Measurements from ENCODE around the gene B9D1.
"Not testable (repeated sequence)": the region's sequence is repeated elsewhere in the genome, so short reads cannot be mapped to it uniquely, and the experiment has no call there.

The B9D1 gene

DNA sequence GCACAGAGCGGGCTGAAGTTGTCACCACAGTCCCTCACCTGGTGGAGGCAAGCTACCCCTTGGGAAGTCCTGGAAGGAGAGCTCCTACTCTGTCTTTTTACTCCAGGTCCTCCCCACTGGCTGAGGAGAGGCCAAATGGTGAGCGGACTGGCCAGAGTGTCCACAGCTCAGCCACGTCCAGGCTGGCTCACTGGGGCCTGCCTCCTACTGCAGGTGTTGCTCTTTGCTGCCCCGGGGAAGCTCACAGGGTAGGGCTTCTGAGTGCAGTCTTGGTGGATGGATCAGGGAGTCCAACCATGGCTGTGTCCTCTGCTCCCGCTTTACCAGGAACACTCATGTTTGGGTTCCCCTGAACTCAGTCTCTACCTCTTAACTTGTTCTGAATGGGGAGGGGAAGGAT is 2.7 kb downstream of the B9D1 start:
- DNase-seq (ENCODE audit: low read depth in 2 of 2) = no peak
- TF ChIP-seq, protein P1, sequence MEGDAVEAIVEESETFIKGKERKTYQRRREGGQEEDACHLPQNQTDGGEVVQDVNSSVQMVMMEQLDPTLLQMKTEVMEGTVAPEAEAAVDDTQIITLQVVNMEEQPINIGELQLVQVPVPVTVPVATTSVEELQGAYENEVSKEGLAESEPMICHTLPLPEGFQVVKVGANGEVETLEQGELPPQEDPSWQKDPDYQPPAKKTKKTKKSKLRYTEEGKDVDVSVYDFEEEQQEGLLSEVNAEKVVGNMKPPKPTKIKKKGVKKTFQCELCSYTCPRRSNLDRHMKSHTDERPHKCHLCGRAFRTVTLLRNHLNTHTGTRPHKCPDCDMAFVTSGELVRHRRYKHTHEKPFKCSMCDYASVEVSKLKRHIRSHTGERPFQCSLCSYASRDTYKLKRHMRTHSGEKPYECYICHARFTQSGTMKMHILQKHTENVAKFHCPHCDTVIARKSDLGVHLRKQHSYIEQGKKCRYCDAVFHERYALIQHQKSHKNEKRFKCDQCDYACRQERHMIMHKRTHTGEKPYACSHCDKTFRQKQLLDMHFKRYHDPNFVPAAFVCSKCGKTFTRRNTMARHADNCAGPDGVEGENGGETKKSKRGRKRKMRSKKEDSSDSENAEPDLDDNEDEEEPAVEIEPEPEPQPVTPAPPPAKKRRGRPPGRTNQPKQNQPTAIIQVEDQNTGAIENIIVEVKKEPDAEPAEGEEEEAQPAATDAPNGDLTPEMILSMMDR (IDR thresholded peaks at IDR 0.05; ENCODE audit: low read depth, low read length) = no peak
- H3K4me3 ChIP-seq (replicated peaks in 1 of 2; ENCODE audit: low read depth in 2 of 2, low read length in 2 of 2) = no peak overlapping the region

DNA sequence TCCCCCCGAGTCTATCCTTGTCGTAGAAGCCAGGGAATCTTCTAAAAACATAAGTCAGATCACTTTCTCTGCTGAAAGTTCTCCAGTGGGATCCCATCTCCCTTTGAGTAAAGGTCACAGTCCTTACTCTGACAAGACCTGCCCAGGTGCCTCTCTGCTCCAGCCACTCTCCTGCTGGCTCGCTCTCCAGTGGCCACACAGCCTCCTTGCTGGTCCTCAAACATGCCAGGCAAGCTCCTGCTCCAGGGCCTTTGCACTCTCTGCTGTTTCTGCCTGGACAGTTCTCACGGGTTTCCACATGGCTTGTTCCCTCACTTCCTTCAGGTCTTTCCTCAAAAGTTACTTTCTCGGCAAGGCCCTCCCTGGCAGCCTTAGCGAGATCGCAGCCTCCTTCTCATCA is 3.4 kb downstream of the B9D1 start:
- no peak for DNase-seq (ENCODE audit: low read depth in 2 of 2)
- TF ChIP-seq, protein P1 (IDR thresholded peaks at IDR 0.05; ENCODE audit: low read depth, low read length) = no peak

DNA sequence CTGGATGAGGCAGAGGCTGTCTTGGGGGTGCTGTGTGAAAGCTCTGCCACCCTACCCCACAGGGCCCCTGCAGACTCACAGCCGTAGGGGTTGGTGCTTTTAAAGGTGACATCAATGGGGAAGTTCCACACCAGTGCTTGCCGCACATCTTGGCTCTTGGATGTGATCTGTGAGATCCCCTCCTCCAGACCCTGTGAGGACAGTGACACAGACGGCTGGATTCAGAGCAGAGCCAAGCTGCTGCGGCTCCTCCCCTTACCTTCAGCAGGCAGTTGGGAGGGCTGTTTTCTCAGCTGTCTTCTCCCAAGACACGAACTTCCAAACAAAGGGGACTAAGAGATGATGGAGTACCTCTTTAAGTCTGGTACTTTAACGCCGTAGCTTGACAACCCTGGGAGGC is 4.8 kb downstream of the B9D1 start:
- TF ChIP-seq, protein P1 (IDR thresholded peaks at IDR 0.05; ENCODE audit: low read depth, low read length) = no peak

More for the DNA sequence above, 3.4 kb downstream of the B9D1 start:
- no peak overlapping the region for H3K4me3 ChIP-seq (replicated peaks in 1 of 2; ENCODE audit: low read depth in 2 of 2, low read length in 2 of 2)

DNA sequence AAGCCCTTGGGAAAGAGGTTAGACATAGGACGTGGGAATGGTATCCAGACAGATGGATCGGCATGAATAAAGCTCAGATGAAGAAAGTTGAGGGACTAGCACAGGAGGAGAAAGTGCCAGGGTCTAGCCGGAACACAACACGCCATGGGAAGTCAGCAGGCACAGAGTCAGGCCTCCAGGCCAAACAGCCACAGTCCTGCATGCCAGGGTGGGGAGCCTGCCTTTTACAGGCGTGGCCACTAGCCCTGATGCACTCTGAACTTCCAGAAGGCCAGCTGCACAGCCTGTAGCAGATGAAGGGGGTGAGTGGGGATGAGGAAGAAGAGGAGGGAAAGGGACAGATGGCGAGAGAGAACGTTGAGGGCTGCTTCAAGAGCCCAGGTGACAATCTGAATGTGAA is 5.2 kb downstream of the B9D1 start:
- TF ChIP-seq, protein P1 (IDR thresholded peaks at IDR 0.05; ENCODE audit: low read depth, low read length) = no peak
- no peak overlapping the region for H3K4me3 ChIP-seq (replicated peaks in 1 of 2; ENCODE audit: low read depth in 2 of 2, low read length in 2 of 2)
- DNase-seq (ENCODE audit: low read depth in 2 of 2) = no peak

More for the DNA sequence above, 4.8 kb downstream of the B9D1 start:
- H3K4me3 ChIP-seq (replicated peaks in 1 of 2; ENCODE audit: low read depth in 2 of 2, low read length in 2 of 2) = no peak overlapping the region
- no peak for DNase-seq (ENCODE audit: low read depth in 2 of 2)

DNA sequence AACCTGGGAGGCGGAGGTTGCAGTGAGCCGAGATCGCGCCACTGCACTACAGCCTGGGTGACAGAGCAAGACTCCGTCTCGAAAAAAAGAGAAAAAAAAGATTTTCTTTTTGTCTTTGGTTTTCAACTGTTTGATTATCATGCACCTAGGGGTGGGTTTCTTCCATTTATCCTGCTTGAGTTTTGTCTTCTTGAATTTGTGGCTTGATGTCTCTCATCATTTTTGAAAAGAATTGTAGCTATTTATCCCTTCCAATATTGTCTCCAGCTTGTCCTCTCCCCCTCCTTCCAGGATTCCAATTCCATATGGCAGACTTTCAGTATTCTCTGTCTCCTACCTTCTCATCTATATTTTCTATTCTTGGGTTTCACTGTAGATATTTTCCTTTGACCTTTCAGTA is 7.8 kb downstream of the B9D1 start:
- H3K4me3 ChIP-seq (replicated peaks in 1 of 2; ENCODE audit: low read depth in 2 of 2, low read length in 2 of 2) = no peak overlapping the region
- DNase-seq (ENCODE audit: low read depth in 2 of 2) = no peak
- TF ChIP-seq, protein P1 (IDR thresholded peaks at IDR 0.05; ENCODE audit: low read depth, low read length) = no peak

DNA sequence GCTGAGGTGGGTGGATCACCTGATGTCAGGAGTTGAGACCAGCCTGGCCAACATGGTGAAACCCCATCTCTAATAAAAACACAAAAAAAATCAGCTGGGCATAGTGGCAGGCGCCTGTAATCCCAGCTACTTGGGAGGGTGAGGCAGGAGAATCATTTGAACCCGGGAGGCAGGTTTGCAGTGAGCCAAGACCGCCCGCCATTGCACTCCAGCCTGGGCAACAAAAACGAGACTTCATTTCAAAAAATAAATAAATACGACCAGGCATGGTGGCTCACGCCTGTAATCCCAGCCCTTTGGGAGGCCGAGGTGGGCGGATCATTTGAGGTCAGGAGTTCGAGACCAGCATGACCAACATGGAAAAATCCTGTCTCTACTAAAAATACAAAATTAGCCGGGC is 9.1 kb downstream of the B9D1 start:
- DNase-seq (ENCODE audit: low read depth in 2 of 2) = not testable (repeated sequence)

DNA sequence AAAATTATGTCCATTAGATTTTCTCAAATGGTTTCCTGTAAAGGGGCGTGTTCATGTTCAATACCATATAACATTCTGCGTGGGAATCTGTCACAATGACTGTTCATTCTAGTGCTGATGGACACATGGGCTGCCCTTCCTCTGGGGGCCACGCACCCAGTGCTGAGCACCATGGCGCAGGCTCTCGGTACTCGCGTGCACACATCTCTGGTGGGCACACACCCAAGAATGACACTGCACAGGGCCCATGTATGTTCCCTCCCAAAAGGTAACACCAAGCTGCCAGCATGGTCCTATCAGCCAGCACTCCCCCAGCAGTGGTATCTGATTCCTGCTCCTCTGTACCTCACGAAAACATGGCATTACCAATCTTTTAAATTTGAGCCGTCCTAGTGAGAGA is 13.7 kb downstream of the B9D1 start:
- no peak overlapping the region for H3K4me3 ChIP-seq (replicated peaks in 1 of 2; ENCODE audit: low read depth in 2 of 2, low read length in 2 of 2)
- TF ChIP-seq, protein P1 (IDR thresholded peaks at IDR 0.05; ENCODE audit: low read depth, low read length) = no peak
- DNase-seq (ENCODE audit: low read depth in 2 of 2) = no peak

More for the DNA sequence above, 9.1 kb downstream of the B9D1 start:
- not testable (repeated sequence) for H3K4me3 ChIP-seq (replicated peaks in 1 of 2; ENCODE audit: low read depth in 2 of 2, low read length in 2 of 2)

Measured in cardiac fibroblast (primary cell).